MCF 10A (cell line): ENCODE data around the gene SNAPC4. TPM values are rescaled to one million over a fixed set of nuclear protein-coding genes. Genes with fewer than 3 reads are reported as not detected.

Experiments used
- BruUV-seq: library from RNA; stranded (reverse); fragments of 400-500 nt; replicated peaks from 2 replicates; lab custom pipeline; 2021; lab: Mats Ljungman, UMichigan
- CTCF ChIA-PET: fragments of 300-600 bp; sonication (Branson Sonifier 250); formaldehyde crosslinking; extraction: SDS; loops from one replicate; lab custom pipeline; 2021; ENCODE audit warnings: antibody characterized with exemption, inconsistent platforms; lab: Yijun Ruan, JAX
- POLR2A ChIA-PET: fragments of 300-600, 350-650 bp; sonication (Branson Sonifier 250); formaldehyde crosslinking; extraction: SDS; loops from one replicate; lab custom pipeline; 2020; ENCODE audit warnings: antibody characterized with exemption, inconsistent platforms; lab: Yijun Ruan, JAX
- DNase-seq: peaks from one replicate; pipeline ENCODE4 v3.0.0-alpha.2; 2018; ENCODE audit not compliant: unreplicated experiment
- H3K27ac Mint-ChIP-seq: one replicate; pipeline ENCODE4 v1.8.0; 2022; ENCODE audit warnings: mild to moderate bottlenecking, low read depth, mixed read lengths; ENCODE audit not compliant: unreplicated experiment
- H3K27me3 Mint-ChIP-seq: one replicate; pipeline ENCODE4 v1.8.0; 2022; ENCODE audit warnings: mixed read lengths; ENCODE audit not compliant: insufficient read depth, unreplicated experiment
- H3K36me3 Mint-ChIP-seq: one replicate; pipeline ENCODE4 v1.8.0; 2022; ENCODE audit warnings: mild to moderate bottlenecking, moderate library complexity, mixed read lengths; ENCODE audit not compliant: insufficient read depth, unreplicated experiment
- H3K4me1 Mint-ChIP-seq: one replicate; pipeline ENCODE4 v1.8.0; 2022; ENCODE audit warnings: mixed read lengths; ENCODE audit not compliant: insufficient read depth, unreplicated experiment
- H3K4me3 Mint-ChIP-seq: one replicate; pipeline ENCODE4 v1.8.0; 2022; ENCODE audit warnings: mild to moderate bottlenecking, moderate library complexity, mixed read lengths; ENCODE audit not compliant: unreplicated experiment
- H3K9me3 Mint-ChIP-seq: one replicate; pipeline ENCODE4 v1.8.0; 2022; ENCODE audit warnings: mixed read lengths; ENCODE audit not compliant: unreplicated experiment
- intact Hi-C: fragments of 100-400 bp; cut with micrococcal nuclease; formaldehyde crosslinking; loops from 2 replicates; pipeline ENCODE4 v1.14.1; 2022
- total RNA-seq: library from RNA; stranded (reverse); gene quantifications from 2 replicates; pipeline ENCODE4 v1.2.3, GENCODE V29; 2022
- TF ChIP-seq, protein P1 (sequence below): fragments of 200-600 bp; IDR thresholded peaks from one replicate; pipeline ENCODE4 v1.8.0; 2022; ENCODE audit warnings: antibody characterized with exemption, mild to moderate bottlenecking; ENCODE audit not compliant: unreplicated experiment

Gene SNAPC4
- total RNA-seq, 1 experiment from 2014 or later: 9.9 TPM

DNA sequence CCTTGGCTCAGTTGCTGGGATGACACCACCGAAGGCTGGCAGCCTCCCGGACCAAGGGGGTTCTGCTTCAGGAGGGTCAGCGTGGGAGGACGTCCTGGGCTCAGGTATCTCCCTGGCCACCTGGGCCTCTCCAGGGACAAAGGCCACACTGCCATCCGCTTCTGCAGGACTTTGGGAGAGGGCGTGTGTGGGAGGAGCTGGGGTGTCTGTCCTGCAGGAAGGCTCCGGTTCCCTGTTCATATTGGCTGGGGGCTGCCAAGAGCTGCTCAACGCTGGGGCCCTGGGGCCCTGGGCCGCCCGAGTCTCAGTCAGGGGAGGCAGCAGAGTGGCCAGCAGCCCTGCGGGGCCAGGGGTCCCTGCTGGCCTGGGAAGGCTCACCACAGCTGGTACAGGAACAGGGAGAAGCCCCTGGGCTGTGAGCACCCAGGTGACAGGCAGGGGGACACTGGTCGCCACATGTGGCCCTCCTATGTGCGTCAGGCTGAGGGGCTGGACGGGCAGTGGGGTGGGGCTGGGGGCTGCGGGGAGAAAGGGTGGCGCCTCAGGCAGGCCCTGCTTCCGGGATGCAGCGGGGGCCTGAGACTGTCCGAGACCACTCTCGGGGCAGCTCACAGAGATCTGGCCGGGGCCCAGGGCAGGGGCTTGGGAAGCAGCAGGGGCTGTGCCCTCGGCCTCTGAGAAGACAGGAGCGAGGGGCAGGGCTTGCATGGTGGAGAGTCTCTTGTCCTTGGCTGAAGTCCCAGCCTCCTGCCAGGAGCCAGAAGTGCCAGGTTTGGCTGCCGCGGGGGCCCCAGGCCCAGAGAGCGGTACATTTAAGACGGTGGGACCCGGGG is 21.6 kb downstream of the SNAPC4 start:
- TF ChIP-seq, protein P1, sequence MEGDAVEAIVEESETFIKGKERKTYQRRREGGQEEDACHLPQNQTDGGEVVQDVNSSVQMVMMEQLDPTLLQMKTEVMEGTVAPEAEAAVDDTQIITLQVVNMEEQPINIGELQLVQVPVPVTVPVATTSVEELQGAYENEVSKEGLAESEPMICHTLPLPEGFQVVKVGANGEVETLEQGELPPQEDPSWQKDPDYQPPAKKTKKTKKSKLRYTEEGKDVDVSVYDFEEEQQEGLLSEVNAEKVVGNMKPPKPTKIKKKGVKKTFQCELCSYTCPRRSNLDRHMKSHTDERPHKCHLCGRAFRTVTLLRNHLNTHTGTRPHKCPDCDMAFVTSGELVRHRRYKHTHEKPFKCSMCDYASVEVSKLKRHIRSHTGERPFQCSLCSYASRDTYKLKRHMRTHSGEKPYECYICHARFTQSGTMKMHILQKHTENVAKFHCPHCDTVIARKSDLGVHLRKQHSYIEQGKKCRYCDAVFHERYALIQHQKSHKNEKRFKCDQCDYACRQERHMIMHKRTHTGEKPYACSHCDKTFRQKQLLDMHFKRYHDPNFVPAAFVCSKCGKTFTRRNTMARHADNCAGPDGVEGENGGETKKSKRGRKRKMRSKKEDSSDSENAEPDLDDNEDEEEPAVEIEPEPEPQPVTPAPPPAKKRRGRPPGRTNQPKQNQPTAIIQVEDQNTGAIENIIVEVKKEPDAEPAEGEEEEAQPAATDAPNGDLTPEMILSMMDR: no peak
- peaks cover 17% of the 10 kb centered on the region for H3K36me3 Mint-ChIP-seq
- no TSS peak for BruUV-seq
- POLR2A ChIA-PET: no interaction called here
- CTCF ChIA-PET: interaction anchor here (0.6 kb wide), 1 partner anchor 32 kb away, joined by 3 read pairs; no protein-coding TSS in a partner anchor
- intact Hi-C loops: no loop called here
- H3K4me1 Mint-ChIP-seq: no peaks in the 10 kb centered on the region
- H3K4me3 Mint-ChIP-seq: no peak overlapping the region
- H3K27ac Mint-ChIP-seq: no peak overlapping the region
- H3K9me3 Mint-ChIP-seq: no peaks in the 10 kb centered on the region
- no peak for DNase-seq
- H3K27me3 Mint-ChIP-seq: no peaks in the 10 kb centered on the region

- Mint-ChIP-seq H3K4me1 (no peaks in the 10 kb centered on the region), H3K9me3 (no peaks in the 10 kb centered on the region), H3K27me3 (no peaks in the 10 kb centered on the region), H3K27ac (no peak overlapping the region), H3K4me3 (no peak overlapping the region), H3K36me3 (peaks cover 14% of the 10 kb centered on the region)
- TF ChIP-seq, protein P1: no peak
- CTCF ChIA-PET: interaction anchor here (0.5 to 0.6 kb wide), 2 partner anchors 65 to 501 kb away, joined by 3 to 4 read pairs; no protein-coding TSS in a partner anchor
- DNase-seq: no peak
- POLR2A ChIA-PET: interaction anchor here (0.6 kb wide), 1 partner anchor 144 kb away, joined by 3 read pairs; no protein-coding TSS in a partner anchor
- intact Hi-C loops: no loop called here
- no TSS peak for BruUV-seq
Measured at GRCh38 chr9:136377341-136378169, 22.4 kb downstream of the SNAPC4 start.

DNA sequence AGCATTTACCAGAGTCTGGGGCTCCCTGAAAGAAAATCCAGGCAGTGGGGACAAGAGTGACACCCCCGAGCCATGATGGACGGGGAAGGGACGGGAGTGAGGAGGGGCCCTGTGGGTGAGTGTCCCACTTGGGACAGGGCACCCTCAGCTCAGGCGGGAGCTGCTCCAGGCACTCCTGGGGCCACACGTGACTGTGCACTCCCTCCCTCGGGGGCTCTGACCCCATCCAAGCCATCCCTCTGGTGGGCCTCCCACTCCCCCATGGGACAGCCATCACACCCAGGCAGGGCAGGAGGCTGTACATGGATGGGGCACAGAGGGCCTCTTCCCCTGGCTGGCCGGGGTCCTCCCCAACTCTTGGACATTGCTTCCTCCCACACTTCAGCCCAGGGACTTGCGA is 23.5 kb downstream of the SNAPC4 start:
- ChIA-PET POLR2A (interaction anchor here (0.6 kb wide), 1 partner anchor 143 kb away, joined by 3 read pairs; no protein-coding TSS in a partner anchor), CTCF (interaction anchor here (0.5 kb wide), 1 partner anchor 502 kb away, joined by 3 read pairs; no protein-coding TSS in a partner anchor)
- DNase-seq: no peak
- Mint-ChIP-seq H3K27ac (no peak overlapping the region), H3K27me3 (no peaks in the 10 kb centered on the region), H3K4me3 (no peak overlapping the region), H3K4me1 (no peaks in the 10 kb centered on the region), H3K36me3 (peaks cover 4% of the 10 kb centered on the region), H3K9me3 (no peaks in the 10 kb centered on the region)
- TF ChIP-seq, protein P1: no peak
- intact Hi-C loops: no loop called here
- BruUV-seq: no TSS peak

DNA sequence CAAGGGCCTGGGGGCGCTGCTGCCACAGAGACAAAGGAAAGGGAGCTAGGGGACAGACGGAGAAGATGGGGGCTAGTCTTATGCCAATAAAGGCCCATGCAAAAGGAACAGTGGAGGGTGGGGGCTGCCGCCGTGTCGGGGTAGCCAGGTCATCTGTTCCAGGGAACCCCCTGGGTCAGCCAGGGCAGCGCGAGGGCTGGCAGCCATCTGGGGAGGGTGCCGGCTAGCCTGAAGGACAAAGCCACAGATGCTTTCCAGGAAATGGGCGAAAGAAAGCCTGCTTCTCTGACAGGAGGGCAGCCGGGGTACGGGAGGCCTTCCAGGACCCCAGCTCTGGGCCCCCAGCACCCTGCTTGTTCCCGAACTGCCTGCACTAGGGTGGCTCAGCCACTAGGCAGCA is 24.9 kb downstream of the SNAPC4 start:
- ChIA-PET CTCF (interaction anchor here (0.7 to 1.4 kb wide), 3 partner anchors 8 to 12 kb away, joined by 3 to 8 read pairs (median 3); partner anchors contain the start of gene DNLZ), POLR2A (interaction anchor here (1.3 to 1.7 kb wide), 2 partner anchors 9 to 11 kb away, joined by 4 read pairs; partner anchors contain the start of gene DNLZ)
- Mint-ChIP-seq H3K9me3 (no peaks in the 10 kb centered on the region), H3K27ac (no peak overlapping the region), H3K4me3 (no peak overlapping the region), H3K4me1 (no peaks in the 10 kb centered on the region), H3K27me3 (no peaks in the 10 kb centered on the region), H3K36me3 (peaks cover 4% of the 10 kb centered on the region)
- TF ChIP-seq, protein P1: no peak
- intact Hi-C loops: no loop called here
- BruUV-seq: no TSS peak
- no peak for DNase-seq
